SK-N-SH treated with all-trans-retinoic acid at 6 μM for 48 hours (cell line): ENCODE results near the gene URM1.

ENCODE experiments used
- ATAC-seq: fragments of 200-7000 bp; cut with Tn5 transposase; 3 replicates; pipeline ENCODE4 v1.9.1; 2020; ENCODE audit warnings: mild to moderate bottlenecking, moderate library complexity
- ARNTL ChIP-seq: fragments of 450-650 bp; formaldehyde crosslinking; IDR thresholded peaks from 2 replicates; pipeline ENCODE4 v1.5.0; 2020; ENCODE audit warnings: low read depth, mild to moderate bottlenecking, moderate library complexity, borderline replicate concordance
- BACH2 ChIP-seq: fragments of 250-450 bp; sonication (Bioruptor Pico); IDR thresholded peaks from 2 replicates; pipeline ENCODE4 v1.9.0; 2021; ENCODE audit warnings: mild to moderate bottlenecking, borderline replicate concordance
- CREB5 ChIP-seq: fragments of 250-450 bp; sonication (Bioruptor Pico); IDR thresholded peaks from 2 replicates; pipeline ENCODE4 v1.5.1; 2020; ENCODE audit warnings: low read depth, mild to moderate bottlenecking, moderate library complexity
- CSRNP3 ChIP-seq: fragments of 250-450 bp; sonication (Bioruptor Pico); IDR thresholded peaks from 2 replicates; pipeline ENCODE4 v1.5.1; 2021; ENCODE audit warnings: mild to moderate bottlenecking, moderate library complexity
- OSR1 ChIP-seq: fragments of 250-450 bp; sonication (Bioruptor Pico); IDR thresholded peaks from 2 replicates; pipeline ENCODE4 v1.8.0; 2022; ENCODE audit warnings: moderate library complexity, mild to moderate bottlenecking, inconsistent platforms
- PATZ1 ChIP-seq: fragments of 250-450 bp; sonication (Bioruptor Pico); IDR thresholded peaks from 2 replicates; pipeline ENCODE4 v1.8.0; 2020; ENCODE audit warnings: mild to moderate bottlenecking, moderate library complexity, borderline replicate concordance
- PPARA ChIP-seq: fragments of 250-450 bp; sonication (Bioruptor Pico); IDR thresholded peaks from 2 replicates; pipeline ENCODE4 v1.5.0; 2020; ENCODE audit warnings: mild to moderate bottlenecking, borderline replicate concordance
- RARB ChIP-seq: fragments of 250-450 bp; sonication (Bioruptor Pico); IDR thresholded peaks from 2 replicates; pipeline ENCODE4 v1.8.0; 2021; ENCODE audit warnings: mild to moderate bottlenecking, moderate library complexity
- SNAI2 ChIP-seq: fragments of 250-450 bp; sonication (Bioruptor Pico); IDR thresholded peaks from 2 replicates; pipeline ENCODE4 v1.5.0; 2020; ENCODE audit warnings: mild to moderate bottlenecking, moderate library complexity
- TCF4 ChIP-seq: fragments of 250-450 bp; sonication (Bioruptor Pico); IDR thresholded peaks from 2 replicates; pipeline ENCODE4 v1.8.0; 2021; ENCODE audit warnings: mild to moderate bottlenecking, moderate library complexity, borderline replicate concordance
- TOX ChIP-seq: fragments of 250-450 bp; sonication (Bioruptor Pico); IDR thresholded peaks from 2 replicates; pipeline ENCODE4 v1.8.0; 2021; ENCODE audit warnings: mild to moderate bottlenecking, moderate library complexity, borderline replicate concordance
- TSHZ2 ChIP-seq: fragments of 250-450 bp; sonication (Bioruptor Pico); IDR thresholded peaks from 2 replicates; pipeline ENCODE4 v1.5.0; 2020; ENCODE audit warnings: mild to moderate bottlenecking, moderate library complexity
- ZC3H10 ChIP-seq: fragments of 250-450 bp; sonication (Bioruptor Pico); IDR thresholded peaks from 2 replicates; pipeline ENCODE4 v1.5.1; 2021; ENCODE audit warnings: mild to moderate bottlenecking, moderate library complexity
- ZFP3 ChIP-seq: fragments of 250-450 bp; sonication (Bioruptor Pico); IDR thresholded peaks from 2 replicates; pipeline ENCODE4 v1.5.0; 2020; ENCODE audit warnings: mild to moderate bottlenecking, moderate library complexity
- ZNF565 ChIP-seq: fragments of 450-650 bp; formaldehyde crosslinking; conservative IDR thresholded peaks from 2 replicates; pipeline ENCODE4 v1.5.0; 2020; ENCODE audit warnings: low read depth, mild to moderate bottlenecking, moderate library complexity
- ZNF70 ChIP-seq: fragments of 450-650 bp; formaldehyde crosslinking; IDR thresholded peaks from 2 replicates; pipeline ENCODE4 v1.5.0; 2020; ENCODE audit warnings: mild to moderate bottlenecking, moderate library complexity
- ZNF8 ChIP-seq: fragments of 450-650 bp; formaldehyde crosslinking; IDR thresholded peaks from 2 replicates; pipeline ENCODE4 v1.5.0; 2020; ENCODE audit warnings: mild to moderate bottlenecking, moderate library complexity

URM1 gene

GRCh38 chr9:128428644-128429512 lies 57.7 kb downstream of the URM1 start:
- ATAC-seq: no peak
- no peak for TF ChIP-seq TCF4
- TF ChIP-seq CREB5 (CRISPR knock-in tag): no peak
- no peak for TF ChIP-seq TOX (CRISPR knock-in tag)
- no peak for TF ChIP-seq ZNF70 (CRISPR knock-in tag)

- no peak for ATAC-seq
Measured at GRCh38 chr9:128429513-128430086, 58.4 kb downstream of the URM1 start.

GRCh38 chr9:128431207-128431606 lies 60.0 kb downstream of the URM1 start:
- ATAC-seq: no peak
- TF ChIP-seq ZNF70 (CRISPR knock-in tag) (no peak), CREB5 (CRISPR knock-in tag) (no peak), SNAI2 (no peak), ARNTL (CRISPR knock-in tag) (no peak), ZC3H10 (no peak), PATZ1 (CRISPR knock-in tag) (no peak), BACH2 (no peak), ZNF8 (no peak), TCF4 (no peak), ZFP3 (CRISPR knock-in tag) (no peak), OSR1 (CRISPR knock-in tag) (no peak), CSRNP3 (CRISPR knock-in tag) (no peak)

More at GRCh38 chr9:128429513-128430086, 58.4 kb downstream of the URM1 start:
- TF ChIP-seq BACH2: no peak
- no peak for TF ChIP-seq CSRNP3 (CRISPR knock-in tag)
- no peak for TF ChIP-seq ZNF565
- no peak for TF ChIP-seq RARB
- no peak for TF ChIP-seq CREB5 (CRISPR knock-in tag)
- no peak for TF ChIP-seq TSHZ2 (CRISPR knock-in tag)
- TF ChIP-seq ARNTL (CRISPR knock-in tag): no peak
- TF ChIP-seq PPARA: no peak
- TF ChIP-seq OSR1 (CRISPR knock-in tag): no peak
